PC-3 (cell line): Measurements from ENCODE around the gene TMEM190. TPM values are rescaled to one million over a fixed set of nuclear protein-coding genes. Genes with fewer than 3 reads are reported as not detected.

Experiments used
- ATAC-seq: fragments of 200-7000 bp; cut with Tn5 transposase; 2 replicates; pipeline ENCODE4 v1.9.1; 2020; ENCODE audit warnings: mild to moderate bottlenecking, moderate library complexity
- BruUV-seq: library from RNA; stranded (reverse); fragments of 400-500 nt; replicated peaks from 2 replicates; lab custom pipeline; 2021; lab: Mats Ljungman, UMichigan
- CTCF ChIA-PET: fragments of 300-600 bp; sonication (Branson Sonifier 250); formaldehyde crosslinking; loops from one replicate; lab custom pipeline; 2022; ENCODE audit warnings: antibody characterized with exemption; lab: Charles Lee
- POLR2A ChIA-PET: fragments of 300-600 bp; sonication (Branson Sonifier 250); formaldehyde crosslinking; loops from one replicate; lab custom pipeline; 2022; ENCODE audit warnings: antibody characterized with exemption; ENCODE audit not compliant: unreplicated experiment; lab: Charles Lee
- DNase-seq: peaks from one replicate; pipeline ENCODE4 v3.0.0-alpha.2; 2015
- H2AFZ ChIP-seq: fragments of 300-600 bp; sonication (generic); 2 replicates; pipeline ENCODE4 v1.6.0; 2016; ENCODE audit warnings: antibody characterized with exemption, low read length
- H3F3A ChIP-seq: fragments of 300-600 bp; sonication (generic); one replicate; pipeline ENCODE4 v1.6.0; 2017; ENCODE audit warnings: antibody characterized with exemption, low read length, control low read depth, mild to moderate bottlenecking; ENCODE audit not compliant: unreplicated experiment
- H3K27ac ChIP-seq: fragments of 300-600 bp; sonication (generic); 2 replicates; pipeline ENCODE4 v1.5.1; 2016; ENCODE audit warnings: mild to moderate bottlenecking, low read length
- H3K27me3 ChIP-seq: fragments of 300-600 bp; sonication (generic); 2 replicates; pipeline ENCODE4 v1.6.1; 2016; ENCODE audit warnings: low read length, mixed read lengths
- H3K36me3 ChIP-seq: fragments of 300-600 bp; sonication (generic); 2 replicates; pipeline ENCODE4 v1.6.1; 2016; ENCODE audit warnings: low read depth, mixed run types, low read length, mixed read lengths
- H3K4me1 ChIP-seq: fragments of 300-600 bp; sonication (generic); 2 replicates; pipeline ENCODE4 v1.5.1; 2016; ENCODE audit warnings: low read length; ENCODE audit not compliant: insufficient read depth
- H3K4me2 ChIP-seq: fragments of 300-600 bp; sonication (generic); 2 replicates; pipeline ENCODE4 v1.6.0; 2016; ENCODE audit warnings: low read length
- H3K4me3 ChIP-seq: fragments of 300-600 bp; sonication (generic); 2 replicates; pipeline ENCODE4 v1.5.1; 2016; ENCODE audit warnings: mild to moderate bottlenecking, low read length, mixed read lengths
- H3K79me2 ChIP-seq: fragments of 300-600 bp; sonication (generic); 2 replicates; pipeline ENCODE4 v1.6.1; 2017; ENCODE audit warnings: low read length, mixed read lengths
- H3K9ac ChIP-seq: fragments of 300-600 bp; sonication (generic); 2 replicates; pipeline ENCODE4 v1.6.0; 2016; ENCODE audit warnings: mild to moderate bottlenecking, low read length
- H3K9me2 ChIP-seq: fragments of 300-600 bp; sonication (generic); replicated peaks from 2 replicates; pipeline ENCODE4 v1.6.1; 2016; ENCODE audit warnings: mixed run types, low read length, mixed read lengths
- H3K9me3 ChIP-seq: fragments of 300-600 bp; sonication (generic); 2 replicates; pipeline ENCODE4 v1.6.1; 2016; ENCODE audit warnings: low read length, mixed read lengths
- H4K20me1 ChIP-seq: fragments of 300-600 bp; sonication (generic); 2 replicates; pipeline ENCODE4 v1.6.1; 2016; ENCODE audit warnings: low read length, mixed read lengths
- CTCF ChIP-seq: fragments of 300-600 bp; sonication (generic); conservative IDR thresholded peaks from 2 replicates; pipeline ENCODE4 v1.5.1; 2017; ENCODE audit warnings: antibody characterized with exemption, low read depth, mild to moderate bottlenecking, low read length
- EZH2 ChIP-seq: fragments of 300-600 bp; sonication (generic); IDR thresholded peaks from one replicate; pipeline ENCODE4 v1.6.1; 2017; ENCODE audit warnings: antibody characterized with exemption, mild to moderate bottlenecking, low read length; ENCODE audit not compliant: unreplicated experiment
- EZH2phosphoT487 ChIP-seq: fragments of 300-600 bp; sonication (generic); IDR thresholded peaks from 2 replicates; pipeline ENCODE4 v1.6.1; 2018; ENCODE audit warnings: mild to moderate bottlenecking, antibody characterized with exemption, low read length, borderline replicate concordance
- intact Hi-C: fragments of 100-400 bp; cut with micrococcal nuclease; formaldehyde crosslinking; loops from 2 replicates; pipeline ENCODE4 v1.9.0; 2023
- total RNA-seq: library from RNA; depleted of rRNA; stranded (reverse); fragments of >200 nt; gene quantifications from 2 replicates; pipeline ENCODE4 v1.2.3, GENCODE V29; 2014

Gene TMEM190
- total RNA-seq, 1 experiment from 2014 or later, result not detected

DNA sequence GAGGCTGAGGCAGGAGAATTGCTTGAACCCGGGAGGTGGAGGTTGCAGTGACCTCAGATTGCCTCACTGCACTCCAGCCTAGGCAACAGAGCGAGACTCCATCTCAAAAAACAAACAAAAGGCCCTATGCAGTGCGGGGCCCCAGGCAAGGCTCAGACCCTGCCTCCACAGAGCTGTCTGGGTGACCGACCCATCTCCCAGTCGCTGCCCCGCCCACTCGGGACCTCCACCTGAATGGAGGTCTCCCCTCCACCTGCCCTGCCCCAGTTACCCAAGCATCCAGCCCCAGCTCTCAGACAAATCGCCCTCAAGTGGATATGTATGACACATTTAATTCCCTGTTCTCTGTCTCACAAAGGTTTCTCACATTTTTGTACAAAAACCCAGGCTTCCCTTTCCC is 11.4 kb upstream of the TMEM190 start:
- no peak overlapping the region for H2AFZ ChIP-seq
- ATAC-seq (no peak), DNase-seq (no peak)
- H3F3A ChIP-seq, result no peaks in the 10 kb centered on the region
- H3K27me3 ChIP-seq, result no peaks in the 10 kb centered on the region
- peaks cover 11% of the 10 kb centered on the region for H3K4me1 ChIP-seq
- ChIA-PET CTCF (no interaction called here), POLR2A (no interaction called here)
- H3K27ac ChIP-seq, result no peak overlapping the region
- intact Hi-C loops, result no loop called here
- no peaks in the 10 kb centered on the region for H3K79me2 ChIP-seq
- no peaks in the 10 kb centered on the region for H3K36me3 ChIP-seq
- no peak overlapping the region for H3K9ac ChIP-seq
- H3K9me2 ChIP-seq, result no peaks in the 10 kb centered on the region
- TF ChIP-seq EZH2 (no peak), CTCF (no peak), EZH2phosphoT487 (no peak)
- H3K4me2 ChIP-seq, result no peak overlapping the region
- no peaks in the 10 kb centered on the region for H3K9me3 ChIP-seq
- no peak overlapping the region for H3K4me3 ChIP-seq
- H4K20me1 ChIP-seq, result no peaks in the 10 kb centered on the region
- BruUV-seq, result no TSS peak

GRCh38 chr19:55365964-55366363 is 10.7 kb upstream of the TMEM190 start:
- Histone ChIP-seq H3K36me3 (no peaks in the 10 kb centered on the region), H3K4me2 (no peak overlapping the region), H2AFZ (no peak overlapping the region), H3K9me2 (no peaks in the 10 kb centered on the region), H4K20me1 (no peaks in the 10 kb centered on the region), H3K9ac (no peak overlapping the region), H3K4me1 (peaks cover 17% of the 10 kb centered on the region), H3K27me3 (no peaks in the 10 kb centered on the region), H3K79me2 (no peaks in the 10 kb centered on the region), H3K27ac (no peak overlapping the region), H3K9me3 (no peaks in the 10 kb centered on the region), H3F3A (peaks cover 5% of the 10 kb centered on the region), H3K4me3 (no peak overlapping the region)
- TF ChIP-seq EZH2 (no peak), EZH2phosphoT487 (no peak)
- ChIA-PET POLR2A (interaction anchor here (0.6 kb wide), 1 partner anchor 78 kb away, joined by 7 read pairs; no protein-coding TSS in a partner anchor), CTCF (no interaction called here)
- no peak for DNase-seq
- no TSS peak for BruUV-seq
- ATAC-seq, result no peak
- intact Hi-C loops, result no loop called here

GRCh38 chr19:55366790-55367189 is 9.8 kb upstream of the TMEM190 start:
- Histone ChIP-seq H3K9me3 (no peaks in the 10 kb centered on the region), H3K9ac (no peak overlapping the region), H3F3A (peaks cover 5% of the 10 kb centered on the region), H3K9me2 (no peaks in the 10 kb centered on the region), H3K4me2 (no peak overlapping the region), H3K27ac (no peak overlapping the region), H3K4me1 (peaks cover 19% of the 10 kb centered on the region), H3K27me3 (no peaks in the 10 kb centered on the region), H3K79me2 (no peaks in the 10 kb centered on the region), H3K4me3 (no peak overlapping the region), H2AFZ (no peak overlapping the region), H3K36me3 (no peaks in the 10 kb centered on the region), H4K20me1 (no peaks in the 10 kb centered on the region)
- DNase-seq (no peak), ATAC-seq (no peak)
- CTCF ChIA-PET, result no interaction called here
- TF ChIP-seq EZH2 (no peak), CTCF (no peak), EZH2phosphoT487 (no peak)
- BruUV-seq, result no TSS peak
- POLR2A ChIA-PET, result no interaction called here
- intact Hi-C loops, result no loop called here
